H1 (cell line): ENCODE measurements around the gene LLGL1. TPM values are rescaled to one million over a fixed set of nuclear protein-coding genes. Genes with fewer than 3 reads are reported as not detected.

ENCODE experiments used
- KDM1A ChIP-seq: fragments of 200-600, 300-600 bp; sonication (generic); IDR thresholded peaks from 2 replicates; pipeline ENCODE4 v1.7.1; 2016; ENCODE audit warnings: mild to moderate bottlenecking, low read length, borderline replicate concordance
- KDM4A ChIP-seq: IDR thresholded peaks from one replicate; pipeline ENCODE4 v1.7.1; 2012; ENCODE audit warnings: low read depth, mild to moderate bottlenecking, moderate library complexity, low read length, inconsistent platforms; ENCODE audit not compliant: severe bottlenecking
- RAD21 ChIP-seq, 2 experiments: IDR thresholded peaks in 1 of 2; conservative IDR thresholded peaks in 1 of 2; 2 replicates each; pipeline ENCODE4 v1.6.1; 2011; ENCODE audit warnings: low read depth in 2 of 2, low read length in 2 of 2, improper control_type of control experiment in 1 of 2, inconsistent platforms in 1 of 2, mild to moderate bottlenecking in 1 of 2, moderate library complexity in 1 of 2
- TAF7 ChIP-seq: optimal IDR thresholded peaks from 2 replicates; pipeline ENCODE3; 2011; ENCODE audit warnings: low read depth, mild to moderate bottlenecking, inconsistent platforms, low read length, moderate library complexity, borderline replicate concordance
- TCF12 ChIP-seq: IDR thresholded peaks from 2 replicates; pipeline ENCODE4 v1.6.1; 2011; ENCODE audit warnings: low read depth, mild to moderate bottlenecking, low read length
- polyA plus RNA-seq, 7 experiments: library from polyadenylated mRNA; depleted of rRNA in 3 of 7; stranded (reverse) in 5 of 7; unstranded in 2 of 7; fragments of >200 nt in 5 of 7; fragments of 200-250 nt in 2 of 7; gene quantifications; 1 replicate in 5 of 7; 2 replicates in 1 of 7; 4 replicates in 1 of 7; pipeline versions ENCODE4 v1.2.1 to v1.2.3, GENCODE V29; 2011 to 2013; ENCODE audit warnings: missing spikeins in 2 of 7, mixed read lengths in 2 of 7
- total RNA-seq: library from RNA; stranded (reverse); fragmentation: NEBNext Ultra II Directional; extraction: Animal tissue kit (Norgen Biotek cat#: 25700); gene quantifications from 2 replicates; pipeline ENCODE4 v1.2.1, GENCODE V29; 2021

LLGL1 gene
- total and polyA plus RNA-seq, 2 of the 8 experiments (the other 6 are each of a cell fraction or from before 2014, with no cell fraction given) = 71.3 to 107 TPM

DNA sequence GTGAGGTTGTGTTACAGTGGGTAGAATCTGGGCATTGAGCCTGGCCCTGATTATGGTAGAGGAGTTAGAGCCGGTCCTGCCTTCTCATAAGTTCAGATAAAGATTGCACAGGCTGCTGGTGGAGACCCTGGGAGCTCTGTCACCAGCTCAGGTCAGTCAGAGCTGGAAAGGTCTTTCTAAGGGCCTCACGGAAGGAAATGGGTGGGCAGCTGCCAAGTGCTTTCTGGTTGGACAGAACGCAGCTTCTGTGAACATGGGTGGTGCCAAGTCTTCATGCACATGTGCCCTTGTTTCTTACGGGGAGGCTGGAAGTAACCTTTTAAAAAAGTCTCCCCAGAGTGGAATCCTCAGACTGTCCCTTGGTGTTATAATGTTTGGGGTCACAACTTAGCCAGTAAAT, 26.9 kb upstream of the LLGL1 start (continued):
- no peak for TF ChIP-seq TAF7
- TF ChIP-seq KDM1A = no peak
- no peak for TF ChIP-seq RAD21 (IDR thresholded peaks at IDR 0.05 in 1 of 2, conservative IDR thresholded peaks at IDR 0.05 in 1 of 2; ENCODE audit: low read depth in 2 of 2, low read length in 2 of 2)
- TF ChIP-seq KDM4A = no peak
- TF ChIP-seq TCF12 = no peak
